Prostate gland (tissue), 2 donors: ENCODE results near the gene CHRNA10.

Experiments
- CTCF ChIP-seq, 4 experiments: fragments of 200-600 bp in 2 of 4; fragments of 450-650 bp in 2 of 4; sonication (generic) in 2 of 4; IDR thresholded peaks; 1 replicate in 3 of 4; 2 replicates in 1 of 4; pipeline ENCODE4 v1.5.1; 2016 to 2019; ENCODE audit warnings: antibody characterized with exemption in 4 of 4, mild to moderate bottlenecking in 2 of 4, moderate library complexity in 2 of 4
- POLR2A ChIP-seq: fragments of 450-650 bp; IDR thresholded peaks from one replicate; pipeline ENCODE4 v1.6.1; 2016; ENCODE audit warnings: antibody characterized with exemption, mild to moderate bottlenecking
- POLR2AphosphoS5 ChIP-seq: sonication (generic); formaldehyde crosslinking; IDR thresholded peaks from one replicate; pipeline ENCODE4 v1.6.1; 2017; ENCODE audit warnings: antibody characterized with exemption

DNA sequence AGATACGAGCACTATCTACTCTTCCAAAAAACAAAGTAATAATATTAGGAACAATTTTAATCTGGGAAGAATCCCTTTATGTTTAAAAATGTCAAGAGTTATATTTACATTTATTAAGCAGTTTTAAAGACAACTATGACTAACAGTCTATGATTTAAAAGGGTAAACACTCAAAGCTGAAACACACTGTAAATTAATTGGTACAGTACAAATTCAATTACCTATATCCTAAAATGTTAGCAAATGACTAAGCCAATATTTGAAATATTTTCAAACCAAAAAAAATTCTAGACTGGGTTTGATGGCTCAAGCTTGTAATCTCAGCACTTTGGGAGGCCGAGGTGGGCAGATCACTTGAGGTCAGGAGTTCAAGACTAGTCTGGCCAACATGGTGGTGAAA, 36.0 kb upstream of the CHRNA10 start:
- TF ChIP-seq POLR2A (no peak), CTCF (IDR thresholded peaks at IDR 0.05) (no peak), POLR2AphosphoS5 (no peak)
